ENCODE data around the gene C19orf38. TPM values are rescaled to one million over a fixed set of nuclear protein-coding genes. Genes with fewer than 3 reads are reported as not detected.

Gene C19orf38
- total RNA-seq, 2 experiments from 2014 or later, result 1.2 to 1.3 TPM

GRCh38 chr19:10811391-10812111 lies 36.7 kb upstream of the C19orf38 start:
- POLR2A ChIA-PET, result interaction anchor here (0.7 kb wide), 1 partner anchor 51 kb away, joined by 3 read pairs; no protein-coding TSS in a partner anchor
- Mint-ChIP-seq H3K27ac (peak overlapping the region; percentile 77), H3K9me3 (no peaks in the 10 kb centered on the region), H3K4me3 (no peak overlapping the region), H3K27me3 (no peaks in the 10 kb centered on the region), H3K4me1 (ENCODE audit: low read depth) (peaks cover 26% of the 10 kb centered on the region), H3K36me3 (ENCODE audit: low read depth) (peaks cover 23% of the 10 kb centered on the region)
- no peak for TF ChIP-seq CTCF (IDR thresholded peaks at IDR 0.05)
- CTCF ChIA-PET, result interaction anchor here (1.3 to 2.4 kb wide), 2 partner anchors 53 to 94 kb away, joined by 4 to 10 read pairs; partner anchors contain the start of gene DNM2
- intact Hi-C loops (cut with micrococcal nuclease), result no loop called here
- no peak for DNase-seq
- no peak for ATAC-seq

GRCh38 chr19:10812196-10812595 lies 36.0 kb upstream of the C19orf38 start:
- no peak for ATAC-seq
- no peak for DNase-seq
- peaks cover 26% of the 10 kb centered on the region for H3K4me1 Mint-ChIP-seq (ENCODE audit: low read depth)
- no peak overlapping the region for H3K4me3 Mint-ChIP-seq
- no peaks in the 10 kb centered on the region for H3K9me3 Mint-ChIP-seq
- ChIA-PET POLR2A (interaction anchor here (0.7 kb wide), 1 partner anchor 50 kb away, joined by 3 read pairs; no protein-coding TSS in a partner anchor), CTCF (interaction anchor here (2.4 kb wide), 1 partner anchor 52 kb away, joined by 10 read pairs; no protein-coding TSS in a partner anchor)
- peak overlapping the region; percentile 77 for H3K27ac Mint-ChIP-seq
- intact Hi-C loops (cut with micrococcal nuclease), result no loop called here
- peaks cover 23% of the 10 kb centered on the region for H3K36me3 Mint-ChIP-seq (ENCODE audit: low read depth)
- no peak for TF ChIP-seq CTCF (IDR thresholded peaks at IDR 0.05)
- no peaks in the 10 kb centered on the region for H3K27me3 Mint-ChIP-seq

- CTCF ChIA-PET, result interaction anchor here (2.4 kb wide), 1 partner anchor 51 kb away, joined by 10 read pairs; no protein-coding TSS in a partner anchor
- H3K9me3 Mint-ChIP-seq, result no peaks in the 10 kb centered on the region
Observed at GRCh38 chr19:10812902-10813404, 35.3 kb upstream of the C19orf38 start.

GRCh38 chr19:10815007-10815536 lies 33.1 kb upstream of the C19orf38 start:
- H3K27ac Mint-ChIP-seq, result peak overlapping the region; percentile 46
- POLR2A ChIA-PET, result interaction anchor here (0.5 to 0.9 kb wide), 2 partner anchors 96 to 1237 kb away, joined by 3 to 4 read pairs; no protein-coding TSS in a partner anchor
- intact Hi-C loops (cut with micrococcal nuclease), result no loop called here

More at GRCh38 chr19:10812902-10813404, 35.3 kb upstream of the C19orf38 start:
- DNase-seq, result peak; percentile 69
- peaks cover 23% of the 10 kb centered on the region for H3K36me3 Mint-ChIP-seq (ENCODE audit: low read depth)
- no peaks in the 10 kb centered on the region for H3K27me3 Mint-ChIP-seq
- H3K4me1 Mint-ChIP-seq (ENCODE audit: low read depth), result peaks cover 26% of the 10 kb centered on the region
- intact Hi-C loops (cut with micrococcal nuclease), result no loop called here
- no peak for TF ChIP-seq CTCF (IDR thresholded peaks at IDR 0.05)
- peak overlapping the region; percentile 77 for H3K27ac Mint-ChIP-seq
- POLR2A ChIA-PET, result interaction anchor here (0.6 kb wide), 1 partner anchor 8 kb away, joined by 3 read pairs; no protein-coding TSS in a partner anchor
- H3K4me3 Mint-ChIP-seq, result no peak overlapping the region
- peak; percentile 81 for ATAC-seq

More at GRCh38 chr19:10815007-10815536, 33.1 kb upstream of the C19orf38 start:
- H3K4me3 Mint-ChIP-seq, result no peak overlapping the region
- DNase-seq (no peak), ATAC-seq (no peak)
- CTCF ChIA-PET, result interaction anchor here (1.0 to 1.1 kb wide), 2 partner anchors 43 to 49 kb away, joined by 3 read pairs; no protein-coding TSS in a partner anchor
- H3K36me3 Mint-ChIP-seq (ENCODE audit: low read depth), result peaks cover 20% of the 10 kb centered on the region
- H3K4me1 Mint-ChIP-seq (ENCODE audit: low read depth), result peaks cover 11% of the 10 kb centered on the region
- no peaks in the 10 kb centered on the region for H3K9me3 Mint-ChIP-seq
- TF ChIP-seq CTCF (IDR thresholded peaks at IDR 0.05), result no peak
- H3K27me3 Mint-ChIP-seq, result no peaks in the 10 kb centered on the region
